Uterus (tissue), 2 donors: ENCODE results near the gene SETX.

Source experiments
- POLR2A ChIP-seq, 2 donors: fragments of 450-650 bp; IDR thresholded peaks; one replicate each; pipeline ENCODE4 v1.6.1; 2016; ENCODE audit warnings: antibody characterized with exemption in 2 of 2, mild to moderate bottlenecking in 1 of 2, moderate library complexity in 1 of 2
- TF ChIP-seq, protein P1 (sequence below), 4 experiments: fragments of 200-600 bp in 2 of 4; fragments of 450-650 bp in 2 of 4; sonication (generic) in 2 of 4; IDR thresholded peaks; one replicate each; pipeline ENCODE4 v1.5.1; 2016 to 2019; ENCODE audit warnings: antibody characterized with exemption in 4 of 4, mild to moderate bottlenecking in 2 of 4, moderate library complexity in 1 of 4

DNA sequence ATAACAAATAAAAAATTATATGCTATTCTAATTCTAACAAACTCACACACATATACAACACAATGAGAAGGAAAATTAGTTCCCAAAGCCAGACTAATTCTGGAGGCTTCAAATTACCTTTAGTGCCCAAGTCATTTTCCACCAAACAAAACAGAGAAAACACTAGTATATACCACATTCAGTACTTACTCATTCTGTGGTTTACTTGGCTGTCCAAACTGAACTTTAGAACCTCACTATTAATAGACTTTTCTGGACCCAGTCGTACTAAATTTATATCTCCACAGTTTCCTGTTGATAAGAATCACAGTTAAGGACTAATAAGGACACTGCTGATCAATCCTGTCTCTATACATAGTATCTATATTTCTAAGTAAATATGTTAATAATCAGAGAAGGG is 66.4 kb downstream of the SETX start:
- TF ChIP-seq, protein P1, sequence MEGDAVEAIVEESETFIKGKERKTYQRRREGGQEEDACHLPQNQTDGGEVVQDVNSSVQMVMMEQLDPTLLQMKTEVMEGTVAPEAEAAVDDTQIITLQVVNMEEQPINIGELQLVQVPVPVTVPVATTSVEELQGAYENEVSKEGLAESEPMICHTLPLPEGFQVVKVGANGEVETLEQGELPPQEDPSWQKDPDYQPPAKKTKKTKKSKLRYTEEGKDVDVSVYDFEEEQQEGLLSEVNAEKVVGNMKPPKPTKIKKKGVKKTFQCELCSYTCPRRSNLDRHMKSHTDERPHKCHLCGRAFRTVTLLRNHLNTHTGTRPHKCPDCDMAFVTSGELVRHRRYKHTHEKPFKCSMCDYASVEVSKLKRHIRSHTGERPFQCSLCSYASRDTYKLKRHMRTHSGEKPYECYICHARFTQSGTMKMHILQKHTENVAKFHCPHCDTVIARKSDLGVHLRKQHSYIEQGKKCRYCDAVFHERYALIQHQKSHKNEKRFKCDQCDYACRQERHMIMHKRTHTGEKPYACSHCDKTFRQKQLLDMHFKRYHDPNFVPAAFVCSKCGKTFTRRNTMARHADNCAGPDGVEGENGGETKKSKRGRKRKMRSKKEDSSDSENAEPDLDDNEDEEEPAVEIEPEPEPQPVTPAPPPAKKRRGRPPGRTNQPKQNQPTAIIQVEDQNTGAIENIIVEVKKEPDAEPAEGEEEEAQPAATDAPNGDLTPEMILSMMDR (IDR thresholded peaks at IDR 0.05): no peak
- TF ChIP-seq POLR2A (IDR thresholded peaks at IDR 0.05): no peak
